ENCODE measurements around the gene MRC2.

DNA sequence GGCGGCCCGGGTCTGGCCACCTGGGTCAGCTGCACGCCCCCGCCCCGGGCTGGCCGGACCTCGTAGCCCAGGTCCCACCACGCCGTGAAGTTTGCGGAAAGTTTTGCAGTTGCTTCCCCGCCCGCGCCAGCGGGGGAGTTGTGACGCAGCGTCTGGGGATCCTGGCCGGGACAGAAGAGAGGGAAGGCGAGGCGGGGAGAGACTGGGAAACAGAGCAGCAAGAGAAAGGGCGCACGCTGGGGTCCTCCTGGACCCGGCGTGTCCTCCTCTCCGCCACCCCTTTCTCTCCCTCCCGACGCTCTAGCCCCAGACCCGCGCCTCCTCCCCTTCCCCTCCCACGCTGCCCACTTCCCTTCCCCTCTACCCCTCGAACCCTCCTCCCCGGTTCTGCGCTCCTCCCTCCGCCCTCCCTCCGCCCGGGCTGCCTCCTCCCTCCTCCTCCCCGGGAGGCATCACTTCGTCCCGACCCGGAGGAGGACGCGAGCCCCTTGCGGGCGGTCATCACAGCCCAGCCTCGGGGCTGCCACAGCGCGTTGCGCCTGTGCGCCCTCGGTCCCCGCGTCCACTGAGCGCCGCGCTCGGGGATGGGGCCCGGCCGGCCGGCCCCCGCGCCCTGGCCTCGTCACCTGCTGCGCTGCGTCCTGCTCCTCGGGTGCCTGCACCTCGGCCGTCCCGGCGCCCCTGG is at the start of gene MRC2:
- TF ChIP-seq PHB2 (IDR thresholded peaks at IDR 0.05; ENCODE audit: partially characterized antibody), result no peak
- TF ChIP-seq ZFP36 (IDR thresholded peaks at IDR 0.05; ENCODE audit: borderline replicate concordance, low read depth, low read length, partially characterized antibody), result no peak
- TF ChIP-seq, protein P1, sequence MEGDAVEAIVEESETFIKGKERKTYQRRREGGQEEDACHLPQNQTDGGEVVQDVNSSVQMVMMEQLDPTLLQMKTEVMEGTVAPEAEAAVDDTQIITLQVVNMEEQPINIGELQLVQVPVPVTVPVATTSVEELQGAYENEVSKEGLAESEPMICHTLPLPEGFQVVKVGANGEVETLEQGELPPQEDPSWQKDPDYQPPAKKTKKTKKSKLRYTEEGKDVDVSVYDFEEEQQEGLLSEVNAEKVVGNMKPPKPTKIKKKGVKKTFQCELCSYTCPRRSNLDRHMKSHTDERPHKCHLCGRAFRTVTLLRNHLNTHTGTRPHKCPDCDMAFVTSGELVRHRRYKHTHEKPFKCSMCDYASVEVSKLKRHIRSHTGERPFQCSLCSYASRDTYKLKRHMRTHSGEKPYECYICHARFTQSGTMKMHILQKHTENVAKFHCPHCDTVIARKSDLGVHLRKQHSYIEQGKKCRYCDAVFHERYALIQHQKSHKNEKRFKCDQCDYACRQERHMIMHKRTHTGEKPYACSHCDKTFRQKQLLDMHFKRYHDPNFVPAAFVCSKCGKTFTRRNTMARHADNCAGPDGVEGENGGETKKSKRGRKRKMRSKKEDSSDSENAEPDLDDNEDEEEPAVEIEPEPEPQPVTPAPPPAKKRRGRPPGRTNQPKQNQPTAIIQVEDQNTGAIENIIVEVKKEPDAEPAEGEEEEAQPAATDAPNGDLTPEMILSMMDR (CRISPR knock-in tag; IDR thresholded peaks at IDR 0.05), result 0 out of 2 replicates have a peak, but pooled peaks have one; percentile 4
- no peak for TF ChIP-seq FOSL2 (CRISPR knock-in tag; IDR thresholded peaks at IDR 0.05)
- TF ChIP-seq RELA (CRISPR knock-in tag; IDR thresholded peaks at IDR 0.05), result no peak
- no peak for TF ChIP-seq MEIS1 (CRISPR knock-in tag; IDR thresholded peaks at IDR 0.05; ENCODE audit: borderline replicate concordance)
- no peak for TF ChIP-seq ZNF510 (CRISPR knock-in tag; IDR thresholded peaks at IDR 0.05; ENCODE audit: low read depth)
- TF ChIP-seq, protein P2, sequence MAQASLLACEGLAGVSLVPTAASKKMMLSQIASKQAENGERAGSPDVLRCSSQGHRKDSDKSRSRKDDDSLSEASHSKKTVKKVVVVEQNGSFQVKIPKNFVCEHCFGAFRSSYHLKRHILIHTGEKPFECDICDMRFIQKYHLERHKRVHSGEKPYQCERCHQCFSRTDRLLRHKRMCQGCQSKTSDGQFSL (CRISPR knock-in tag; IDR thresholded peaks at IDR 0.05), result no peak
- TF ChIP-seq, protein P3, sequence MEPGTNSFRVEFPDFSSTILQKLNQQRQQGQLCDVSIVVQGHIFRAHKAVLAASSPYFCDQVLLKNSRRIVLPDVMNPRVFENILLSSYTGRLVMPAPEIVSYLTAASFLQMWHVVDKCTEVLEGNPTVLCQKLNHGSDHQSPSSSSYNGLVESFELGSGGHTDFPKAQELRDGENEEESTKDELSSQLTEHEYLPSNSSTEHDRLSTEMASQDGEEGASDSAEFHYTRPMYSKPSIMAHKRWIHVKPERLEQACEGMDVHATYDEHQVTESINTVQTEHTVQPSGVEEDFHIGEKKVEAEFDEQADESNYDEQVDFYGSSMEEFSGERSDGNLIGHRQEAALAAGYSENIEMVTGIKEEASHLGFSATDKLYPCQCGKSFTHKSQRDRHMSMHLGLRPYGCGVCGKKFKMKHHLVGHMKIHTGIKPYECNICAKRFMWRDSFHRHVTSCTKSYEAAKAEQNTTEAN (CRISPR knock-in tag; conservative IDR thresholded peaks at IDR 0.05), result no peak
- no peak for TF ChIP-seq TP53 (CRISPR knock-in tag; conservative IDR thresholded peaks at IDR 0.05)
- TF ChIP-seq PAX8 (CRISPR knock-in tag; IDR thresholded peaks at IDR 0.05; ENCODE audit: borderline replicate concordance), result no peak
- TF ChIP-seq GLI4 (CRISPR knock-in tag; IDR thresholded peaks at IDR 0.05; ENCODE audit: borderline replicate concordance), result no peak
- TF ChIP-seq, protein P4, sequence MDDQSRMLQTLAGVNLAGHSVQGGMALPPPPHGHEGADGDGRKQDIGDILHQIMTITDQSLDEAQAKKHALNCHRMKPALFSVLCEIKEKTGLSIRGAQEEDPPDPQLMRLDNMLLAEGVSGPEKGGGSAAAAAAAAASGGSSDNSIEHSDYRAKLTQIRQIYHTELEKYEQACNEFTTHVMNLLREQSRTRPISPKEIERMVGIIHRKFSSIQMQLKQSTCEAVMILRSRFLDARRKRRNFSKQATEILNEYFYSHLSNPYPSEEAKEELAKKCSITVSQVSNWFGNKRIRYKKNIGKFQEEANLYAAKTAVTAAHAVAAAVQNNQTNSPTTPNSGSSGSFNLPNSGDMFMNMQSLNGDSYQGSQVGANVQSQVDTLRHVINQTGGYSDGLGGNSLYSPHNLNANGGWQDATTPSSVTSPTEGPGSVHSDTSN (CRISPR knock-in tag; IDR thresholded peaks at IDR 0.05; ENCODE audit: borderline replicate concordance), result no peak

Measured in HepG2 (cell line).